NCI-H69 (cell line): ENCODE data around the gene INSYN1.

ENCODE experiments used
- DNase-seq: peaks from one replicate; lab custom pipeline; 2025; lab: John Stamatoyannopoulos, UW

INSYN1 gene

GRCh38 chr15:73687351-73687750 is 65.8 kb downstream of the INSYN1 start:
- DNase-seq, result no peak

GRCh38 chr15:73686781-73687256 is 66.3 kb downstream of the INSYN1 start:
- no peak for DNase-seq

GRCh38 chr15:73685981-73686380 is 67.2 kb downstream of the INSYN1 start:
- no peak for DNase-seq
